Large intestine (tissue), 3 donors: ENCODE measurements around the gene IL17RB. TPM values are rescaled to one million over a fixed set of nuclear protein-coding genes. Genes with fewer than 3 reads are reported as not detected.
A peak's percentile ranks its signal among the peaks of the same experiment; 100 is the strongest.

ENCODE experiments used
- DNase-seq, 2 donors: peaks; one replicate each; pipeline versions ENCODE4 v3.0.0 to v3.0.0-alpha.2; 2013
- H3K27ac ChIP-seq: one replicate; pipeline ENCODE4 v1.5.1; 2013; ENCODE audit warnings: low read length
- H3K27me3 ChIP-seq: 2 replicates; pipeline ENCODE4 v1.6.1; 2013; ENCODE audit warnings: low read length; ENCODE audit not compliant: control insufficient read depth, insufficient read depth
- H3K36me3 ChIP-seq: 2 replicates; pipeline ENCODE4 v1.6.1; 2013; ENCODE audit warnings: low read length; ENCODE audit not compliant: control insufficient read depth, insufficient read depth
- H3K4me1 ChIP-seq: one replicate; pipeline ENCODE4 v1.6.1; 2013; ENCODE audit warnings: low read length; ENCODE audit not compliant: control insufficient read depth, insufficient read depth
- H3K4me3 ChIP-seq: one replicate; pipeline ENCODE4 v1.5.1; 2013; ENCODE audit warnings: low read length
- H3K9me3 ChIP-seq: one replicate; pipeline ENCODE4 v1.6.1; 2013; ENCODE audit warnings: mild to moderate bottlenecking, low read depth, low read length, moderate library complexity; ENCODE audit not compliant: control insufficient read depth
- WGBS: methylation state at CpG from one replicate; pipeline ENCODE4 v1.1.5; 2013; ENCODE audit warnings: low lambda C conversion rate; ENCODE audit not compliant: insufficient coverage; 5-methylcytosine and 5-hydroxymethylcytosine counted together
- polyA plus RNA-seq: library from polyadenylated mRNA; unstranded; fragments of 120-200 nt; gene quantifications from one replicate; pipeline ENCODE4 v1.2.1, GENCODE V29; 2013

IL17RB gene
- polyA plus RNA-seq, 1 donor: 13.3 TPM

- Histone ChIP-seq H3K4me3 (no peak overlapping the region), H3K36me3 (peaks cover 46% of the 10 kb centered on the region), H3K4me1 (peaks cover 19% of the 10 kb centered on the region), H3K9me3 (no peaks in the 10 kb centered on the region), H3K27me3 (no peaks in the 10 kb centered on the region), H3K27ac (no peak overlapping the region)
- 93% methylated on average over 2 of the region's 20 CpGs for WGBS
- no peak for DNase-seq
Observed at GRCh38 chr3:53803816-53804695, 42.3 kb upstream of the IL17RB start.

GRCh38 chr3:53804697-53805462, 41.5 kb upstream of the IL17RB start:
- H3K4me1 ChIP-seq: peaks cover 19% of the 10 kb centered on the region
- H3K9me3 ChIP-seq: no peaks in the 10 kb centered on the region
- H3K36me3 ChIP-seq: peaks cover 47% of the 10 kb centered on the region
- WGBS: no CpG with 5 or more reads among the region's 14 CpGs
- H3K27me3 ChIP-seq: no peaks in the 10 kb centered on the region
- H3K4me3 ChIP-seq: no peak overlapping the region
- no peak for DNase-seq
- H3K27ac ChIP-seq: no peak overlapping the region

GRCh38 chr3:53805463-53806159, 40.8 kb upstream of the IL17RB start:
- H3K27ac ChIP-seq: no peak overlapping the region
- WGBS: 86% methylated on average over 3 of the region's 4 CpGs
- peaks cover 45% of the 10 kb centered on the region for H3K36me3 ChIP-seq
- H3K4me3 ChIP-seq: no peak overlapping the region
- no peaks in the 10 kb centered on the region for H3K27me3 ChIP-seq
- no peak for DNase-seq
- H3K9me3 ChIP-seq: no peaks in the 10 kb centered on the region
- peaks cover 19% of the 10 kb centered on the region for H3K4me1 ChIP-seq

DNA sequence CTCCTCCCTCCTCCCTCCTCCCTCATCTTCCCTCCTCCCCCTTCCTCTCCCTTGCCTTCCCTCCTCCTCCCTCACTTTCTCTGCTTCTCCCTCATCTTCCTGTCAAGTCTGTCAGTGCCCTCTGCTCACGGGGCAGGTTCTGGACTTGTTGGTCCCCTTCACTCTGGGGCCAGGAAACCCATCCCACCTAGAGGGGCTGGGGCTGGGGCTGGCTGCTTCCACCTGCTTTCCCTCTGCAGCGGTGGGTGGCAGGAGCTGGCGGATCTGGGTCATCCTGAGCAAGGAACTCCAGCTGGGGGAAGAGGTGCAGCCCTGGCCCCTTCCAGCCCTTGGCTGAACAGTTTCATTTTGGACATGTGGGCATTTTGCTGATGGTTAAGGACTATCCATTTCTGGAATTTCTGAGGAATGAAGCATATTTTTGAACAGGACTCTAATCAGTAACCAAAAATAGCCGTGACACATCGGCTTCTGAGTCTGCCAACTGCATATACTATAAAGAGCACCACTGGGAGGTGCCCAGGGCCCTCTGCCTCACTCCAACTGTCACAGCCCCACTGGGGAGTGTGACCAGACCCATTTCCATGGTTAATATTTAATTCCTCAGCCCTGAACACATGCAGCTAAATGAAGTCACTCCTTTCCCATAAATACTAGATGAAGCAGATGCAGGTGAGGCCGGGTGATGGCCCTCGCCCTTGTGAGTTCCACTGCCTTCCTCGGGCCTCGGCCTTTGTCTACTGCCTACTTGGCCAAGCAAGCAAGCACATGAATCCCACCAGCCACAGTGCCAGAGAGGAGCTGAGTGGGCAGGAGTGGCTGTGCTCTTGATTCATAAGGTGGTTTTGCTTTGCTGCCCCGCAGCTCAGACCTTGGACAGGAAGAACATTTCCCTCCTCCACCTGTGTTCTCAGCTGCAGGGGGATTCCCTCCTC, 39.9 kb upstream of the IL17RB start:
- DNase-seq: peak; percentile 74 to 89
- Histone ChIP-seq H3K36me3 (peaks cover 46% of the 10 kb centered on the region), H3K4me1 (peaks cover 19% of the 10 kb centered on the region), H3K27ac (peak overlapping the region; percentile 57), H3K9me3 (no peaks in the 10 kb centered on the region), H3K4me3 (no peak overlapping the region), H3K27me3 (no peaks in the 10 kb centered on the region)
- no CpG with 5 or more reads among the region's 10 CpGs for WGBS

DNA sequence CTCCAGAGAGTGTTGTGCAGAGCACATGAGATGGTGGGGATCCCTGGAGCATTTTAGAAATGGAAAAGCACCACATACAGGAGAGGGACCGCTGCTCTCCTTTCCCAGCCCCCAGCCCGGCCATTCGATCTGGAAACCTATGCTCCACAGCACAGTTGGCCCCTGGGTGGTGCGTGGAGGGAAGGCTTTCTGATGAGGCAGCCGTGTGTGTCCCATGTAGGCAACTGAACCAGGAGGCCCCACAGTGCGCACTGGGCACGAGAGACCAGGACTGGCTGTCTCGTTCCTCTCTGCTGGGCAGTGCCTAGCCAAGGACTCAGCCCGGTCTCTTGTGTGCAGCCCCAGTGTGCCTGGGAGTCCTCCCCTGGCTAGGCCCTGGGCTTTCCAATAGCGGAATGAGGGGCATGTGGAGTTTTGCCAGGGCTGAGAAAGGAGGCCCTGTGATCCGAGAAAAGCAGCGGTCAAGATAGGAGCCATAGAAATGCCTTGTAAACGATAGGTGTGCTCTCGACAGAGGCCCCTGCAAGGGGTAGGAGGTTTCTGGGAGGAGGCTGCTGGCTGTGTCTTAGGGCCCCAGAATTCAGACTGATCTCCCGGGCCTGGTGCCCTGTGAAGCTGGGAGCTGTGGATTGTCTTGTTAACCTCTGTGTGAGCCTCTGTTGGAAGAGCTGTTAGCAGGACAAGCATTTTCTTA, 39.1 kb upstream of the IL17RB start:
- Histone ChIP-seq H3K27ac (peak overlapping the region; percentile 57), H3K4me1 (peaks cover 19% of the 10 kb centered on the region), H3K4me3 (no peak overlapping the region), H3K9me3 (no peaks in the 10 kb centered on the region), H3K27me3 (no peaks in the 10 kb centered on the region), H3K36me3 (peaks cover 49% of the 10 kb centered on the region)
- no CpG with 5 or more reads among the region's 15 CpGs for WGBS
- peak in 1 of 2 donors; percentile 56 for DNase-seq

DNA sequence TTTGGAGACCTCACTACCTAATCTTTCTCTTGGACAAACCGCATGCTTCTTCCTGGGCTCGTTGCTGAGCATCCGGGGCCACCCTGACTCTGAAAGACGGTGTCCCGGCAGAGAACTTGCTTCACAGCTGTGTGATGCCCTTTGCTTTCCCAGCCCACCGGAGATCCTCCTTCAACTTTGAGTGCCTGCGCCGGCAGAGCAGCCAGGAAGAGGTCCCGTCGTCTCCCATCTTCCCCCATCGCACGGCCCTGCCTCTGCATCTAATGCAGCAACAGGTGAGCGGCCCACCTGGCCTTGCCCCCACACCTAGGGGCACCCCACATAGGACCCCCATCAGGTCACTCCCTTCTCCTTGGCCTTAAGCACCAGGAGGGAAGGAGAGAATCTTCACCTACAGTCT, 37.9 kb upstream of the IL17RB start:
- H3K4me3 ChIP-seq: no peak overlapping the region
- H3K27me3 ChIP-seq: no peaks in the 10 kb centered on the region
- DNase-seq: no peak
- peaks cover 19% of the 10 kb centered on the region for H3K4me1 ChIP-seq
- no peaks in the 10 kb centered on the region for H3K9me3 ChIP-seq
- H3K36me3 ChIP-seq: peaks cover 48% of the 10 kb centered on the region
- H3K27ac ChIP-seq: no peak overlapping the region
- WGBS: no CpG with 5 or more reads among the region's 13 CpGs

- DNase-seq: no peak
- Histone ChIP-seq H3K36me3 (peaks cover 52% of the 10 kb centered on the region), H3K27me3 (no peaks in the 10 kb centered on the region), H3K4me3 (no peak overlapping the region), H3K27ac (no peak overlapping the region), H3K9me3 (no peaks in the 10 kb centered on the region), H3K4me1 (peaks cover 19% of the 10 kb centered on the region)
- WGBS: no CpG with 5 or more reads among the region's 12 CpGs
Observed at GRCh38 chr3:53809267-53809666, 37.1 kb upstream of the IL17RB start.

DNA sequence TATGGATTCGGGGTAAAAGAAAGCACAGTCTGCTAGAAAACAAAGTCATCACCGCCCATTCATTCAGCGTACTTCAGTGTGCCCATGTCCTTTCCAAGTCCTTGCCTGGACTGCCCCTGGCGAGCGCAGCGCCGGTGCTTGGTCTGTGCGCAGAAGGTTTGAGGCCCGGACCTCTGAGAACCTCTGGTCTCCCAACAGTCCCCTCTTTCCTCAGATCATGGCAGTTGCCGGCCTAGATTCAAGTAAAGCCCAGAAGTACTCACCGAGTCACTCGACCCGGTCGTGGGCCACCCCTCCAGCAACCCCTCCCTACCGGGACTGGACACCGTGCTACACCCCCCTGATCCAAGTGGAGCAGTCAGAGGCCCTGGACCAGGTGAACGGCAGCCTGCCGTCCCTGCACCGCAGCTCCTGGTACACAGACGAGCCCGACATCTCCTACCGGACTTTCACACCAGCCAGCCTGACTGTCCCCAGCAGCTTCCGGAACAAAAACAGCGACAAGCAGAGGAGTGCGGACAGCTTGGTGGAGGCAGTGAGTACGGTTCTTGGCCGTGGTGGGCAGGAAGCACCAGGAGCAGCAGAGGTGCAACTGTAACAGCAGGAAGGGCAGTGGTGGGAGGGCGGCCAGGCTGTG, 36.5 kb upstream of the IL17RB start:
- H3K9me3 ChIP-seq: no peaks in the 10 kb centered on the region
- no peak overlapping the region for H3K4me3 ChIP-seq
- peaks cover 19% of the 10 kb centered on the region for H3K4me1 ChIP-seq
- H3K27ac ChIP-seq: no peak overlapping the region
- WGBS: no CpG with 5 or more reads among the region's 28 CpGs
- peaks cover 52% of the 10 kb centered on the region for H3K36me3 ChIP-seq
- DNase-seq: no peak
- H3K27me3 ChIP-seq: no peaks in the 10 kb centered on the region
